Ammon's horn (tissue), 1 donor: Measurements from ENCODE around the gene CANT1.
"Not testable (repeated sequence)": the region's sequence is repeated elsewhere in the genome, so short reads cannot be mapped to it uniquely, and the experiment has no call there.

Experiments used
- DNase-seq: peaks from one replicate; pipeline ENCODE4 v3.0.0-alpha.2; 2016; ENCODE audit warnings: low spot score

Gene CANT1

GRCh38 chr17:78958641-78959127, 50.9 kb downstream of the CANT1 start:
- DNase-seq = no peak

GRCh38 chr17:78957128-78957527, 52.4 kb downstream of the CANT1 start:
- no peak for DNase-seq

GRCh38 chr17:78956254-78956653, 53.3 kb downstream of the CANT1 start:
- no peak for DNase-seq

- DNase-seq = no peak
Measured at GRCh38 chr17:78954684-78955083, 54.9 kb downstream of the CANT1 start.

GRCh38 chr17:78953356-78954350, 55.9 kb downstream of the CANT1 start:
- no peak for DNase-seq

GRCh38 chr17:78952706-78953105, 56.9 kb downstream of the CANT1 start:
- no peak for DNase-seq

GRCh38 chr17:78951967-78952551, 57.5 kb downstream of the CANT1 start:
- no peak for DNase-seq

GRCh38 chr17:78950870-78951269, 58.7 kb downstream of the CANT1 start:
- DNase-seq = no peak

- DNase-seq = no peak
Measured at GRCh38 chr17:78947235-78948149, 62.1 kb downstream of the CANT1 start.

- no peak for DNase-seq
Measured at GRCh38 chr17:78946631-78947030, 62.9 kb downstream of the CANT1 start.

- DNase-seq = no peak
Measured at GRCh38 chr17:78946131-78946530, 63.4 kb downstream of the CANT1 start.

- not testable (repeated sequence) for DNase-seq
Measured at GRCh38 chr17:78945455-78945854, 64.1 kb downstream of the CANT1 start.

GRCh38 chr17:78944956-78945355, 64.6 kb downstream of the CANT1 start:
- no peak for DNase-seq

- no peak for DNase-seq
Measured at GRCh38 chr17:78944026-78944425, 65.5 kb downstream of the CANT1 start.
